ENCODE results near the gene B4GALT2.
A peak's percentile ranks its signal among the peaks of the same experiment; 100 is the strongest.

The B4GALT2 gene

DNA sequence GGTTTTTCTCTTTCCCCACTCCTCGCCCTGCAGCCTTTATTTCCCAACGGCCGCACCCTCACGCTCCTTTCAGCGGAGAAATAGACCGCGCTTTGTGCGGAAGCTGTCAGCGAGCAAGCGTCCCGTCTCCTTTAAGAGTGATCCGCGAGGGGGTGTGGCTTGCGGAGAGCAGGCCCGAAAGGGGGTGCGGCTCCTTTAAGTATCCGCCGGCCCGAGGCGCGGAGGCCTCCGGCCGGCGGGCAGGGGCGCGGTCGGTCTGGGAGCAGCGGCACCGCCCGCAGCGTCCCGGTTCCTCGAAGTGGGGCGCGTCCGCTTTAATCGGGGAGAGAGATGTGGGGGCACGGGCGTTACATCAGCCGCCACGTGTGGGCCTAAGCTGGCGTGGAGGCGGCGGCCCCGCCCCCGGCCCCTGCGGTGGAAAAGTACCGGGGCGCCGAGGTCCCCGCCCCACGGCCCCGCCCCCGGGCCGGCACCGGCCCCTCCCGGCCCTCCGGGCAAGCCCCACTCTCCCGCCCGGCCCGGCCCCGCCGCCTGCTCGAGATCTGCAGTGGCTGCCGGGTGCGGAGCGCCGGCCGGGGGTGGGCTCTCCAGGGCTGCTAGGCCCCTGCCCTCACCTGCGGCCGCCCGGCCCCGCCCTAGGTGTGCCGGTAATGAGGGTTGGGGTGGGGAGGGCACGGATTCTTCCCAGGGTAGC is 51.0 kb downstream of the B4GALT2 start:
- DNase-seq (ENCODE audit: low read depth), result peak; percentile 73

GRCh38 chr1:44030605-44031251 is 51.7 kb downstream of the B4GALT2 start:
- peak; percentile 26 for DNase-seq (ENCODE audit: low read depth)

GRCh38 chr1:44031252-44032169 is 52.5 kb downstream of the B4GALT2 start, which contains the start of gene SLC6A9:
SLC6A9 (minus strand) TSS chr1:44031462; CDS start chr1:44024277, 7,185 bp downstream.
- DNase-seq (ENCODE audit: low read depth), result peak; percentile 6

DNA sequence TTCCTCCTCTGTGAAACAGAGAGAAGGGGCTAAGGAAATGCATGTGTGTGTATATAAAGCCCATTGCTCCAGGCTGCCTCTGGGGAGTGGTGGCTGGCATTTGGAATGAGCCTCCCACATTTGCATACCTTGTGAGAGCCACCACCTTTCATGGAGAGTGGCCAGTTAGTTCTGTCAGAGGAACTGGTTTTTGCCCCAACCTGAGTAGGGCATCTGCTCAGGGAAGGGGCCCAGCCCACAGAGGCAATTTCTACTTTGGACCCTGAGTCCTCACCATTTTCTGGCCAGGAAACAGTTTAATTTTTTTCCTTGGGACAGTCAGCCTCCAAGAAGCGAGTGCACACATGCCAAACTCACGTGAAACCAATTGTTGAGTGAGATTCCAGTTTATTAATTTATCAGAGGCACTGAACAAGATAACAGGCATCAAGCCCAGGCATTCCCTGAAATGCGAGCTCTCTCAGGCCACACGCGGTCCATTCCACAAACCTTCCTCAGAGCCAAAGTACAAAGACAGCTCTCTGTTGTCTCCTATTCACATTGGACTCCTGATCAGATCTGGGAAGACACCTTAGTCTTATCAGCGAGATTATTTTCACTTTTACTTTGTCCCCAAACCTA is 53.3 kb downstream of the B4GALT2 start:
- DNase-seq (ENCODE audit: low read depth), result no peak

- no peak for DNase-seq (ENCODE audit: low read depth)
Observed at GRCh38 chr1:44033041-44033575, 54.1 kb downstream of the B4GALT2 start.

GRCh38 chr1:44033756-44034155 is 54.7 kb downstream of the B4GALT2 start:
- no peak for DNase-seq (ENCODE audit: low read depth)

GRCh38 chr1:44034423-44034822 is 55.4 kb downstream of the B4GALT2 start:
- DNase-seq (ENCODE audit: low read depth), result no peak

DNA sequence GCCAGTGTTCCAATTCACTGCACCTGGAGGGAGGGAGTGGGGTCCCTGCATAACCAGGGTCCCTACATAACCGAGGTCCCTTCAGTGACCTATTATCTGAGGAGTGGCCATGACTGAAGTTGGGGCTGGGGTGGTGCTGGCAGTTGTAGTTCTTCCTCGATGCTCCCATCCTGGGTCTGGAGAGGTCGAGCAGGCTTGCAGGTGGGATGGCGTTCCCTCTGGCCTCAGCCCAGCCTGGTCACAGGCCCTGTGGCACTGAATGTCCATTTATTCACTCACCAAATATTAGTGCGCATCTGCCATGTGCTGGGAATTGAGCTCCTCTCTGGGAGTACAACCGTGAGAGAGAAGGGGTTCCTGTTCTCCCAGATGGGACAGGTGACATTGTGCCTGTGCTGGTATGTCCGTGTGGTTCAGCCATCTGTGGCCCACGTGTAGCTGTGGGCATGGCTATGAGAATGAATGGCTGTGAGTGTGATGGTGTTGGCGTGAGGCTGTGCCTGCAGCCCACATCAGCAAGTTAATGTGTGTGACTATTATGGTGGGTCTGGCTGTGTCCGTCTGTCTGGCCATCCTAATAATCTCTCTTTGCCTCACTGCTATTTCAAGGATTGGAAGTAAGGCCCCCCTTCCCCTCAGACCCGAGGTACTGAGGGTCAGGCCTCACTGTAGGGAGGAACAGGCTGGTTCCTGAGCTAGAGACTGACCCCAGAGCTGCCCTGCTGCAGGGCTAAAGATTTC is 56.1 kb downstream of the B4GALT2 start:
- DNase-seq (ENCODE audit: low read depth), result no peak

- DNase-seq (ENCODE audit: low read depth), result no peak
Observed at GRCh38 chr1:44035726-44036408, 56.9 kb downstream of the B4GALT2 start.

DNA sequence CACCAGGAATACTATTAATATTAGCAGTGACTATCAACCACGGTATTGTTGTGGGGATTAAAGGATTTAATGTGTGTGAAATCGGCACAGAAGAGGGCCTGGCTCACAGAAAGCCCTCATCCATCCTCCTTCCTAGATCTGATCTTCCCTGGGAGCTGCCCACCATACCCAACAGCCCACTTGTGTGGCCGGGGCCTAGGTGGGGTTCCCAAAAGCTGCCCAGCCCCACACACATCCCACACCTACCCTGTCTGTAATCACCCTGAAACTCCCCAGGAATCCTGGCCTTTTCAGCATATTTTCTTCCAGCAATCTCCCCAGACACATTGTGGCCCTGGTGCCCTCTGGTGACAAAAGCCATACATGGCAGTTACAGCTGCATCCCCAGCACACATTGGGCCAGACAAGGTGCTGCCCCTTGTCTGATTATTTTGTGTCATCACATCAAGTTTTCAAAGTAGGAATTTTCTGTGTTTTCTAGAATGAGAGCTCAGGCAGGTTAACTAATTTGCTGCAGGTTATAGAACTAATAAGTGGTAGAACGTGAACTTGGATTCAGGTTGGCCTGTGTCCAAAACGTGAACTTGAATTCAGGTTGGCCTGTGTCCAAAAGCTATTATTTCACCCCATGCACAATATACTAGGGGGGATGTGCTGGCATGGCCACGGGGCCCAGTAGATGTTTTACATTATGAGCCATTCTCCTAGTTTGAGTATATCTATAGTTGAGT is 57.6 kb downstream of the B4GALT2 start:
- peak; percentile 48 for DNase-seq (ENCODE audit: low read depth)

DNA sequence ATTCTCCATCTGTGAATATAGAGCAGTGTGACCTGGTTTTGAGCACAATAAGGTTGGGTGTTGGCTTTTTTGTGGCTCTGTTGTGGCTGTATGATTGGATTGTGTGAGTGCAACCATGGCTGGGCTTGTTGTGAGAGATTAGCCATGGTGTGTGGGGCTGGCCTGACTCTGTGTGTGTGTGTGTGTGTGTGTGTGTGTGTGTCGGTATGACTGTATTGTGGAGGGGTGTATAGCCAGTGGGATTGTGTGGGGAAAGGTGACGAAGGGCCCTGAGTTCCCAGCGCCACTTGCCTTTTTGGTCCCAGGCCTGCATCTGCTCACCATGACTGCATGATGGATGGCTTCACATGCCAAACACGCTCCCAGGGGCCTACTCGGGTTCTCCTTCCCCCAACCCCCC is 58.1 kb downstream of the B4GALT2 start:
- no peak for DNase-seq (ENCODE audit: low read depth)

DNA sequence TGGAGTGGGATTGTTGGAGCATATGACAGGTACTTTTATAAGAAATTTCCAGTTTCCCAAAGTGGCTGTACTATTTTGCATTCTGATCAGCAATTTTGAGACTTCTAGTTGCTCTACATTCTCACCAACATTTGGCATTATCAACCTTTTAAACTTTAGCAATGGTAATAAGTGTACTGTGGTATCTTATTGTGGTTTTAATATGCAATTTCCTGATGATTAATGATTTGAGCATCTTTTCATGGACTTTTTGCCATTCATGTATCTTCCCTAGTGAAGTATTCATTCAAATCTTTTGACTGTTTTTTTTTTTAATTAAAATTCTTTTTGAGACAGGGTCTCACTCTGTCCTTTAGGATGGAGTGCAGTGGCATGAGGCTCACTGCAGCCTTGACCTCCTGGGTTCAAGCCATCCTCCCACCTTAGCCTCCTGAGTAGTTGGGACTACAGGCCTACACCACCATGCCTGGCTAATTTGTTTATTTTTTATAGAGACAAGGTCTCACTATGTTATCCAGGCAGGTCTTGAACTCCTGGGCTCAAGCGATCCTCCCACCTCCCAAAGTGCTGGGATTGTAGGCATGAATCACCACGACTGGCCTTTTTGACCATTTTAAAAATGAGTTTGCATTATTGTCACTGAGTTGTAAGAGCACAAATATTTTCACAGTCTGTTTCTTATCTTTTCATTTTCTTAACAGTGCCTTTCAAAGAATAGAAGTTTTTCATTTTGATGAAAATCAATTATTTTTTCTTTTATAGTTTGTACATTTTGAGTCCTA is 60.1 kb downstream of the B4GALT2 start:
- DNase-seq (ENCODE audit: low read depth), result no peak

GRCh38 chr1:44040418-44040817 is 61.4 kb downstream of the B4GALT2 start:
- no peak for DNase-seq (ENCODE audit: low read depth)
